ENCODE results near the gene ADCY3.

Gene ADCY3

DNA sequence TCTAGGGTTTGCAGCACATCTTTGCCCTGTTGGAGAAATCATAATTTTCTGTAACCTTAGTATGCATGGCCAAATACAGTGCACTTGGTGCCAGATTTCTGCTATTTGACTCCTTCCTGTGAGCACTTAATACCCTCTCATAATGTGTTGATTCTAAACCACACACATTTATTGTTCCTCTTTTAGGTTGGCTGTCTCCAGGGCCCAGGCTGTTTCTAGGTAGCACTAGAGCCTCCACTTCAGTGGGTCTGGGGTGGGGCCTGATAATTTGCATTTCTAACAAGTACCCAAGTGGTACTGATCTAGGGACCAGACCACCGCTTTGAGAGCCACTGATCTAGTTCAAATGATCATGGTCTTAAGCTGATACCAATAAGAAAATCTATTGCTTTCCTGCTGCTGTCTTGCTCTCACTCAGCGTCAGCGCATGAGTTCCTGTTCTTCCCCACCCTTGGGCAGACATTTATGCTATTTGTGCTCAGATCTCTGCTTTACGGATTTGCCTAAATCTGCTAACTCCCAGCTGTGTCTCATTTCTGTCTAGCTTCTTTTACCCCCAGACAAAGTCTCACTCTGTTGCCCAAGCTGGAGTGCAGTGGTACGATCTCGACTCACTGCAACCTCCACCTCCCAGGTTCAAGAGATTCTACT, 134.2 kb downstream of the ADCY3 start:
- no peak for TF ChIP-seq ZNF274 (IDR thresholded peaks at IDR 0.05; ENCODE audit: low read depth, low read length)
- peak overlapping the region; percentile 10; the same call in 1 of the 2 replicates for H3K4me3 ChIP-seq (ENCODE audit: low read length)

DNA sequence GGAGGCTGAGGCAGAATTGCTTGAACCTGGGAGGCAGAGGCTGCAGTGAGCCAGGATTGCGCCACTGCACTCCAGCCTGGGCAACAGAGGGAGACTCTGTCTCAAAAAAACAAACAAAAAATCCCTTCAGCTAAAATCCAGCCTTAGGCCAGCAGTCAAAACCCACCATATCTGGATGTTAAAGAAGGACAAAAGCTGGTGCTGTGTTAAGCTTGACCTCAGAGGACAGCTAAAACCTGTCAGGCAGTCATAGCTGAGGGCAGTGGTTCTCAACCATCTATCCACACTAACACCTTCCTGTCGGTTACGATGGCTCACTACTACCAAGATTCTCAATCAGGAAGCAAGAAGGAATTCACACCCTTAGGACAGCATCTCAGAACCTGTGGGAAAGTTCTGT, 136.4 kb downstream of the ADCY3 start:
- H3K4me3 ChIP-seq (ENCODE audit: low read length) = no peak overlapping the region
- TF ChIP-seq ZNF274 (IDR thresholded peaks at IDR 0.05; ENCODE audit: low read depth, low read length) = no peak

DNA sequence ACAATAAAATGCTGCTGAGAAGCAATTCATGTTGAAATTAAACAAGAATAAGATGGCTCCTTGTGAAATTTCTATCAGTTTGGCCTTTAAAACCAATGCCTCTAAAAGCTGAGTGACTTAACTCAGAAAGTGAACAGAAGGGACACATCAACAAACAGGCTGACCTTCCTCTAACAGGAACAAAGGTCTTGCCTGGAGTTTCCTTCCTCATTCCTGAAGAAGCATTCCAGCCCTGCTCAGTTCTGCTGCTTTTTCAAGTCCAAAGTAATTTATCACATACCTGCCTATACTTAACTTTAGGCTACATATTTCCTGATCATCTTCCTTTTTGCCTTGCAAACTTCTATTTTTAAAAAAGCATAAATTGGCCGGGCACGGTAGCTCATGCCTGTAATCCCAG, 140.9 kb downstream of the ADCY3 start:
- H3K4me3 ChIP-seq (ENCODE audit: low read length) = no peak overlapping the region
- no peak for TF ChIP-seq ZNF274 (IDR thresholded peaks at IDR 0.05; ENCODE audit: low read depth, low read length)

DNA sequence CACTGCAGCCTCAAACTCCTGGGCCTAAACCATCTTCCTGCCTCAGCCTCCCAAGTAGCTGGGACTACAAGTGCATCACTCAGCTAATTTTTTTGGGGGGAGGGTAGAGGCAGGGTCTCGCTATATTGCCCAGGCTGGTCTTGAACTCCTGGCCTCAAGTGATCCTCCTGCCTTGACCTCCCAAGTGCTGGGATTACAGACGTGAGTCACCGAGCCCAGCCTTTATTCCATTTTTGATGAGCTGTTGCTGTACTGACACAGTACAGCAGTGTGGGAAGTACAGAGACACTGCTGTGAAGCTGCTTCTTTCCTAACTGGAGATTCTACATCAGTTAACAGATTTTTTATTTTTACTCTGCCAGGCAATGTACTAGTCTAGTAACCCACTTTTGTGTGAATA, 145.7 kb downstream of the ADCY3 start:
- no peak overlapping the region for H3K4me3 ChIP-seq (ENCODE audit: low read length)
- no peak for TF ChIP-seq ZNF274 (IDR thresholded peaks at IDR 0.05; ENCODE audit: low read depth, low read length)

DNA sequence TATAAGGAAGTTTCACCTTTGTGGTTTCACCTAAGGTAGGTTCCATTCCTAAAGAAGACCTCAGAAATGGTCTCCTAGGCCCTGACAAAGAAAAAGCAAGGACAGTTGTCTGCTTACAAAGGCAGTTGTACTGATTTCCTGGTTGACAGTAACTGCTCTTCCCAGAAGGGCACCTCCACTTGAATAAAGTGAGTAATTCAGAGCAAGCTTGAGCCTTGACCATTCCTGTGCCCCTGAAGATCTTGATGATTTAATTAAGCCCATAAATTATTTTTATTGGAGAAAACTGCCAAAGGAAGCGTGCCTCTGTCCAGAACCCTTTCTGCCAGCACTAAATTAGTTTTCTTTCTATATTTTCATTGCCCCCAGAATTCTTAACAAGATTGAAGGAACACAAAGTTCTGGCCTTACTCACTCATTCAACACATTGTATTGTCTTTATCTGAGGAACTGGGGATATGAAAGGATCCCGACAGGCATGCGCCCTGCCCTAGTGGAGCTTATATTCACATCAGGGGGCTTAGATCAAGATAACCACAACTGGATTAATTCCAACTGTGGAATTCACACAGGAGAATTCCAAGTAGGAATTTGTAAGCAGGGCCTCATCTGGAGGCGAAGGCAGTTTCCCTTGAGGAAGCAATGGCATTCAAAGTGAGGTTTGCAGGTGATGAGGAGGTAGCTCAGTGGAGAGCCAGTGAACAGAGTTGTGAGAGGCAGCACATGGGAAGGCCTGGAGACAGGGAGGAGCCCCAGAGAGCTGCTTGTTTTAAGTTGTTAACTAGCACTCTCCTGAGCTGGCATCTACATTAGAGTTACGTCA, 148.1 kb downstream of the ADCY3 start:
- no peak for TF ChIP-seq ZNF274 (IDR thresholded peaks at IDR 0.05; ENCODE audit: low read depth, low read length)
- H3K4me3 ChIP-seq (ENCODE audit: low read length) = no peak overlapping the region

DNA sequence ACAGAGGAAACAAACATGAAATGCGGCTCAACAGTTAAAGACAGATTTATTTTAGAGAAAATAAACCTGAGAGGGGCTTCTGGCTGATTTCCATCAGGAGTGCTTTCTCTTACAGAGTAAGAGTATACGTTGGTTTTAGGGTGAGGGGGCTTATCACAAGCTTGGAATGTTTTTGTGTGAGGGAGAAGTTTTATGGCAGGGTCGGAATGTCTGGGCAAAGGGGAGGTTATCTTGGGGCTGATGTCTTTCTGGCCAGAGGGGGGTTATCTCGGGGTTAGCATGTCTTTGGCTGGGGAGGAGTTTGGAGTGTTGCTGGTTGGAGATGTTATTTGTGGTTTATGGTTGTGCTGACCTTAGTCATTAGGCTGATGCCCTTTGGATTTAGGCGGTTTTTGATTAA, 149.0 kb downstream of the ADCY3 start:
- TF ChIP-seq ZNF274 (IDR thresholded peaks at IDR 0.05; ENCODE audit: low read depth, low read length) = no peak
- H3K4me3 ChIP-seq (ENCODE audit: low read length) = no peak overlapping the region
